GM23338 (cell line): ENCODE results near the gene NGEF. TPM values are rescaled to one million over a fixed set of nuclear protein-coding genes. Genes with fewer than 3 reads are reported as not detected.

Source experiments
- ATAC-seq: fragments of 200-7000 bp; cut with Tn5 transposase; 3 replicates; pipeline ENCODE4 v1.9.1; 2020
- DNase-seq: peaks from one replicate; pipeline ENCODE4 v3.0.0-alpha.2; 2015; ENCODE audit warnings: low spot score
- H2AFZ ChIP-seq: fragments of 200-600 bp; sonication (generic); 2 replicates; pipeline ENCODE4 v1.8.0; 2016; ENCODE audit warnings: antibody characterized with exemption, mild to moderate bottlenecking, moderate library complexity
- H3F3A ChIP-seq: fragments of 200-600 bp; sonication (generic); replicated peaks from 2 replicates; pipeline ENCODE4 v1.8.0; 2017; ENCODE audit warnings: antibody characterized with exemption, mixed run types, low read depth
- H3K27ac ChIP-seq: fragments of 200-600 bp; sonication (generic); 2 replicates; pipeline ENCODE4 v1.6.1; 2016; ENCODE audit warnings: low read depth
- H3K27me3 ChIP-seq: fragments of 200-600 bp; sonication (generic); 2 replicates; pipeline ENCODE4 v1.8.0; 2016; ENCODE audit warnings: mild to moderate bottlenecking, mixed run types, moderate library complexity; ENCODE audit not compliant: insufficient read depth
- H3K36me3 ChIP-seq: fragments of 200-600 bp; sonication (generic); 2 replicates; pipeline ENCODE4 v1.8.0; 2016; ENCODE audit warnings: mild to moderate bottlenecking; ENCODE audit not compliant: insufficient read depth
- H3K4me1 ChIP-seq: fragments of 200-600 bp; sonication (generic); 2 replicates; pipeline ENCODE4 v1.8.0; 2016; ENCODE audit warnings: mild to moderate bottlenecking, moderate library complexity; ENCODE audit not compliant: insufficient read depth
- H3K4me2 ChIP-seq: fragments of 200-600 bp; sonication (generic); 2 replicates; pipeline ENCODE4 v1.7.1; 2017; ENCODE audit warnings: mixed run types
- H3K4me3 ChIP-seq: fragments of 200-600 bp; sonication (generic); 2 replicates; pipeline ENCODE4 v1.6.1; 2016; ENCODE audit warnings: mixed run types
- H3K79me2 ChIP-seq: fragments of 200-600 bp; sonication (generic); replicated peaks from 2 replicates; pipeline ENCODE4 v1.8.0; 2017; ENCODE audit warnings: mild to moderate bottlenecking; ENCODE audit not compliant: insufficient read depth
- H3K9me2 ChIP-seq: fragments of 200-600 bp; sonication (generic); 2 replicates; pipeline ENCODE4 v1.8.0; 2017; ENCODE audit not compliant: insufficient read depth
- H4K20me1 ChIP-seq: fragments of 200-600 bp; sonication (generic); replicated peaks from 2 replicates; pipeline ENCODE4 v1.8.0; 2017; ENCODE audit warnings: mild to moderate bottlenecking; ENCODE audit not compliant: insufficient read depth
- H3K27ac Mint-ChIP-seq: 2 replicates; pipeline ENCODE4 v1.8.0; 2020; ENCODE audit warnings: inconsistent platforms, mild to moderate bottlenecking, moderate library complexity, mixed read lengths
- H3K27me3 Mint-ChIP-seq: 3 replicates; pipeline ENCODE4 v1.8.0; 2022; ENCODE audit warnings: low read depth, mild to moderate bottlenecking, moderate library complexity, mixed read lengths, inconsistent platforms; ENCODE audit not compliant: insufficient read depth, poor library complexity
- H3K36me3 Mint-ChIP-seq: 3 replicates; pipeline ENCODE4 v1.8.0; 2021; ENCODE audit warnings: low read depth, mild to moderate bottlenecking, inconsistent platforms, moderate library complexity, mixed read lengths
- H3K4me1 Mint-ChIP-seq: 3 replicates; pipeline ENCODE4 v1.8.0; 2020; ENCODE audit warnings: mild to moderate bottlenecking, inconsistent platforms, mixed read lengths
- H3K4me3 Mint-ChIP-seq: 3 replicates; pipeline ENCODE4 v1.8.0; 2021; ENCODE audit warnings: moderate library complexity, mild to moderate bottlenecking, inconsistent platforms, mixed read lengths
- H3K9me3 Mint-ChIP-seq: 3 replicates; pipeline ENCODE4 v1.8.0; 2020; ENCODE audit warnings: moderate library complexity, mild to moderate bottlenecking, inconsistent platforms, mixed read lengths
- EZH2phosphoT487 ChIP-seq: fragments of 200-600 bp; sonication (generic); IDR thresholded peaks from one replicate; pipeline ENCODE4 v1.8.1; 2018; ENCODE audit warnings: antibody characterized with exemption; ENCODE audit not compliant: unreplicated experiment
- POLR2AphosphoS5 ChIP-seq: IDR thresholded peaks from 2 replicates; pipeline ENCODE4 v1.6.1; 2016; ENCODE audit warnings: antibody characterized with exemption, low read depth
- REST ChIP-seq: IDR thresholded peaks from one replicate; pipeline ENCODE4 v1.6.1; 2018; ENCODE audit warnings: antibody characterized with exemption; ENCODE audit not compliant: unreplicated experiment
- STAT1 ChIP-seq: IDR thresholded peaks from one replicate; pipeline ENCODE4 v1.6.1; 2016; ENCODE audit warnings: antibody characterized with exemption; ENCODE audit not compliant: unreplicated experiment
- ZNF114 ChIP-seq: fragments of 250-450 bp; sonication (Bioruptor Pico); IDR thresholded peaks from 2 replicates; pipeline ENCODE4 v1.5.0; 2020; ENCODE audit warnings: mild to moderate bottlenecking, moderate library complexity
- polyA plus RNA-seq: library from polyadenylated mRNA; unstranded; fragments of >200 nt; fragmentation: Nextera tagmentation; extraction: Ambion mirVana; gene quantifications from 2 replicates; pipeline ENCODE4 v1.2.1, GENCODE V29; 2016
- total RNA-seq: library from RNA; depleted of rRNA; stranded (reverse); fragments of >200 nt; shearing (Covaris generic); gene quantifications from 2 replicates; pipeline ENCODE4 v1.2.3, GENCODE V29; 2014
- TF ChIP-seq, protein P1 (sequence below): IDR thresholded peaks from 2 replicates; pipeline ENCODE4 v1.6.1; 2016; ENCODE audit warnings: antibody characterized with exemption
- TF ChIP-seq, protein P2 (sequence below): fragments of 250-450 bp; sonication (Bioruptor Pico); IDR thresholded peaks from 2 replicates; pipeline ENCODE4 v1.5.0; 2020; ENCODE audit warnings: mild to moderate bottlenecking, moderate library complexity

The NGEF gene
- total and polyA plus RNA-seq, 2 experiments from 2014 or later = 1.8 to 5.4 TPM

DNA sequence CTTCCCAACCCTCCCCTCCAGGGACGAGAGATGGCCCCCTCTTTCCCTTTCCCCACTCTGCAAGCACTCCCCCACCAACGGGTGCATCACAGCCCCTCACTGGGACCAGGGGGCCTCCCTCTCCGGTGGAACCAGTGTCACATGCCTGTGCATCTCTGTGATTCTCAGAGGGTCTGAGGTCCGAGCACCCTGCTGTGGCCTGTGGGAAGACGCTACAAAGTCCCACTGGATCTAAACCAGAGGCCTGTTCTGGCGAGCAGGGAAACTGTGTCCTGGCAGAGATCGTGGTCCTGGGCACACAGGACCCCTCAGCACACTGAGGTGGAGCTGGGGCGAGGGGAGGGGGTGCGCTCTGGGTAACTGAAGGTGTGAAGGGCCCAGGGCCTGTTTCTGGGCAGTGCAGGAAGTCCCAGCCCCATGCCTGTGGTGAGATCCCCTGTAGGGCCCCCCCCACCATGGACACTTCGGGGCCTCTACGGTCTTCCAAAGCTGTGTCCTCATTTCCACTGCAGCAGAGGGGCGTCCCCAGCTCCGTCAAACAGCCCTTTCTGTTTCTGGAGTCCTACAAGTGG is 135.0 kb downstream of the NGEF start:
- peaks cover 25% of the 10 kb centered on the region for H3K27me3 Mint-ChIP-seq
- no peaks in the 10 kb centered on the region; the same call in 2 of the 3 replicates for H3K4me1 Mint-ChIP-seq
- no peaks in the 10 kb centered on the region for H3K9me3 Mint-ChIP-seq
- no peak overlapping the region for H3K4me3 Mint-ChIP-seq
- Histone ChIP-seq H3F3A (no peaks in the 10 kb centered on the region), H2AFZ (no peak overlapping the region), H3K27ac (no peak overlapping the region), H3K36me3 (no peaks in the 10 kb centered on the region), H3K79me2 (no peaks in the 10 kb centered on the region), H3K4me2 (no peak overlapping the region), H3K4me3 (no peak overlapping the region), H4K20me1 (no peaks in the 10 kb centered on the region), H3K27me3 (peaks cover 28% of the 10 kb centered on the region), H3K4me1 (no peaks in the 10 kb centered on the region; the same call in 1 of the 2 replicates), H3K9me2 (no peaks in the 10 kb centered on the region)
- TF ChIP-seq, protein P1, sequence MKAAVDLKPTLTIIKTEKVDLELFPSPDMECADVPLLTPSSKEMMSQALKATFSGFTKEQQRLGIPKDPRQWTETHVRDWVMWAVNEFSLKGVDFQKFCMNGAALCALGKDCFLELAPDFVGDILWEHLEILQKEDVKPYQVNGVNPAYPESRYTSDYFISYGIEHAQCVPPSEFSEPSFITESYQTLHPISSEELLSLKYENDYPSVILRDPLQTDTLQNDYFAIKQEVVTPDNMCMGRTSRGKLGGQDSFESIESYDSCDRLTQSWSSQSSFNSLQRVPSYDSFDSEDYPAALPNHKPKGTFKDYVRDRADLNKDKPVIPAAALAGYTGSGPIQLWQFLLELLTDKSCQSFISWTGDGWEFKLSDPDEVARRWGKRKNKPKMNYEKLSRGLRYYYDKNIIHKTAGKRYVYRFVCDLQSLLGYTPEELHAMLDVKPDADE = no peak
- TF ChIP-seq ZNF114 (CRISPR knock-in tag) (no peak), STAT1 (no peak), REST (no peak), EZH2phosphoT487 (no peak), POLR2AphosphoS5 (no peak)
- TF ChIP-seq, protein P2, sequence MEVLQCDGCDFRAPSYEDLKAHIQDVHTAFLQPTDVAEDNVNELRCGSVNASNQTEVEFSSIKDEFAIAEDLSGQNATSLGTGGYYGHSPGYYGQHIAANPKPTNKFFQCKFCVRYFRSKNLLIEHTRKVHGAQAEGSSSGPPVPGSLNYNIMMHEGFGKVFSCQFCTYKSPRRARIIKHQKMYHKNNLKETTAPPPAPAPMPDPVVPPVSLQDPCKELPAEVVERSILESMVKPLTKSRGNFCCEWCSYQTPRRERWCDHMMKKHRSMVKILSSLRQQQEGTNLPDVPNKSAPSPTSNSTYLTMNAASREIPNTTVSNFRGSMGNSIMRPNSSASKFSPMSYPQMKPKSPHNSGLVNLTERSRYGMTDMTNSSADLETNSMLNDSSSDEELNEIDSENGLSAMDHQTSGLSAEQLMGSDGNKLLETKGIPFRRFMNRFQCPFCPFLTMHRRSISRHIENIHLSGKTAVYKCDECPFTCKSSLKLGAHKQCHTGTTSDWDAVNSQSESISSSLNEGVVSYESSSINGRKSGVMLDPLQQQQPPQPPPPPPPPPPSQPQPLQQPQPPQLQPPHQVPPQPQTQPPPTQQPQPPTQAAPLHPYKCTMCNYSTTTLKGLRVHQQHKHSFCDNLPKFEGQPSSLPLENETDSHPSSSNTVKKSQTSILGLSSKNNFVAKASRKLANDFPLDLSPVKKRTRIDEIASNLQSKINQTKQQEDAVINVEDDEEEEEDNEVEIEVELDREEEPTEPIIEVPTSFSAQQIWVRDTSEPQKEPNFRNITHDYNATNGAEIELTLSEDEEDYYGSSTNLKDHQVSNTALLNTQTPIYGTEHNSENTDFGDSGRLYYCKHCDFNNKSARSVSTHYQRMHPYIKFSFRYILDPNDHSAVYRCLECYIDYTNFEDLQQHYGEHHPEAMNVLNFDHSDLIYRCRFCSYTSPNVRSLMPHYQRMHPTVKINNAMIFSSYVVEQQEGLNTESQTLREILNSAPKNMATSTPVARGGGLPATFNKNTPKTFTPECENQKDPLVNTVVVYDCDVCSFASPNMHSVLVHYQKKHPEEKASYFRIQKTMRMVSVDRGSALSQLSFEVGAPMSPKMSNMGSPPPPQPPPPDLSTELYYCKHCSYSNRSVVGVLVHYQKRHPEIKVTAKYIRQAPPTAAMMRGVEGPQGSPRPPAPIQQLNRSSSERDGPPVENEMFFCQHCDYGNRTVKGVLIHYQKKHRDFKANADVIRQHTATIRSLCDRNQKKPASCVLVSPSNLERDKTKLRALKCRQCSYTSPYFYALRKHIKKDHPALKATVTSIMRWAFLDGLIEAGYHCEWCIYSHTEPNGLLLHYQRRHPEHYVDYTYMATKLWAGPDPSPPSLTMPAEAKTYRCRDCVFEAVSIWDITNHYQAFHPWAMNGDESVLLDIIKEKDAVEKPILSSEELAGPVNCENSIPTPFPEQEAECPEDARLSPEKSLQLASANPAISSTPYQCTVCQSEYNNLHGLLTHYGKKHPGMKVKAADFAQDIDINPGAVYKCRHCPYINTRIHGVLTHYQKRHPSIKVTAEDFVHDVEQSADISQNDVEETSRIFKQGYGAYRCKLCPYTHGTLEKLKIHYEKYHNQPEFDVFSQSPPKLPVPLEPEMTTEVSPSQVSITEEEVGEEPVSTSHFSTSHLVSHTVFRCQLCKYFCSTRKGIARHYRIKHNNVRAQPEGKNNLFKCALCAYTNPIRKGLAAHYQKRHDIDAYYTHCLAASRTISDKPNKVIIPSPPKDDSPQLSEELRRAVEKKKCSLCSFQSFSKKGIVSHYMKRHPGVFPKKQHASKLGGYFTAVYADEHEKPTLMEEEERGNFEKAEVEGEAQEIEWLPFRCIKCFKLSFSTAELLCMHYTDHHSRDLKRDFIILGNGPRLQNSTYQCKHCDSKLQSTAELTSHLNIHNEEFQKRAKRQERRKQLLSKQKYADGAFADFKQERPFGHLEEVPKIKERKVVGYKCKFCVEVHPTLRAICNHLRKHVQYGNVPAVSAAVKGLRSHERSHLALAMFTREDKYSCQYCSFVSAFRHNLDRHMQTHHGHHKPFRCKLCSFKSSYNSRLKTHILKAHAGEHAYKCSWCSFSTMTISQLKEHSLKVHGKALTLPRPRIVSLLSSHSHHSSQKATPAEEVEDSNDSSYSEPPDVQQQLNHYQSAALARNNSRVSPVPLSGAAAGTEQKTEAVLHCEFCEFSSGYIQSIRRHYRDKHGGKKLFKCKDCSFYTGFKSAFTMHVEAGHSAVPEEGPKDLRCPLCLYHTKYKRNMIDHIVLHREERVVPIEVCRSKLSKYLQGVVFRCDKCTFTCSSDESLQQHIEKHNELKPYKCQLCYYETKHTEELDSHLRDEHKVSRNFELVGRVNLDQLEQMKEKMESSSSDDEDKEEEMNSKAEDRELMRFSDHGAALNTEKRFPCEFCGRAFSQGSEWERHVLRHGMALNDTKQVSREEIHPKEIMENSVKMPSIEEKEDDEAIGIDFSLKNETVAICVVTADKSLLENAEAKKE (CRISPR knock-in tag) = no peak
- H3K27ac Mint-ChIP-seq = no peak overlapping the region
- DNase-seq = no peak
- H3K36me3 Mint-ChIP-seq = no peaks in the 10 kb centered on the region
- no peak for ATAC-seq
